H1 (cell line): ENCODE measurements around the gene SHROOM3. TPM values are rescaled to one million over a fixed set of nuclear protein-coding genes. Genes with fewer than 3 reads are reported as not detected.

Experiments used
- CTCF ChIA-PET: fragments of 300-600 bp; sonication (Branson Sonifier 250); formaldehyde crosslinking; loops from one replicate; lab custom pipeline; 2021; ENCODE audit not compliant: partially characterized antibody; lab: Charles Lee
- POLR2A ChIA-PET: fragments of 300-600 bp; sonication (Branson Sonifier 250); formaldehyde crosslinking; loops from one replicate; lab custom pipeline; 2021; ENCODE audit warnings: inconsistent platforms; ENCODE audit not compliant: partially characterized antibody; lab: Charles Lee
- DNase-seq, 2 experiments: peaks; one replicate each; pipeline versions ENCODE4 v3.0.0 to v3.0.0-alpha.2; 2010 to 2022; ENCODE audit warnings: low spot score in 2 of 2, low read depth in 1 of 2, mixed read lengths in 1 of 2
- FAIRE-seq: peaks from 2 replicates; lab custom pipeline; 2011; peaks lifted over from hg19 to GRCh38; lab: Jason Lieb, UNC
- H2AFZ ChIP-seq: 2 replicates; pipeline ENCODE4 v1.8.1; 2012; ENCODE audit warnings: low read length, inconsistent platforms
- H2AK5ac ChIP-seq: 2 replicates; pipeline ENCODE4 v1.6.1; 2013; ENCODE audit warnings: low read depth, low read length
- H2BK120ac ChIP-seq: replicated peaks from 2 replicates; pipeline ENCODE3; 2013; ENCODE audit warnings: low read depth, low read length, inconsistent platforms
- H2BK12ac ChIP-seq: 2 replicates; pipeline ENCODE4 v1.6.1; 2013; ENCODE audit warnings: low read depth, low read length
- H2BK15ac ChIP-seq: 2 replicates; pipeline ENCODE4 v1.6.1; 2013; ENCODE audit warnings: low read length
- H2BK20ac ChIP-seq: 2 replicates; pipeline ENCODE4 v1.6.1; 2013; ENCODE audit warnings: low read length
- H2BK5ac ChIP-seq: 2 replicates; pipeline ENCODE4 v1.6.1; 2013; ENCODE audit warnings: low read depth, low read length
- H3K14ac ChIP-seq: 2 replicates; pipeline ENCODE4 v1.6.1; 2013; ENCODE audit warnings: inconsistent platforms; ENCODE audit not compliant: insufficient read length
- H3K18ac ChIP-seq: 2 replicates; pipeline ENCODE4 v1.6.1; 2013; ENCODE audit warnings: low read length; ENCODE audit errors: extremely low read depth
- H3K23ac ChIP-seq: 2 replicates; pipeline ENCODE4 v1.6.1; 2013; ENCODE audit warnings: inconsistent platforms; ENCODE audit not compliant: insufficient read length
- H3K23me2 ChIP-seq: 2 replicates; pipeline ENCODE4 v1.6.1; 2013; ENCODE audit warnings: low read depth, low read length
- H3K27ac ChIP-seq: 2 replicates; pipeline ENCODE4 v1.6.1; 2011; ENCODE audit warnings: low read depth, low read length, inconsistent platforms
- H3K27me3 ChIP-seq, 4 experiments: replicated peaks in 1 of 4; 1 replicate in 1 of 4; 2 replicates in 3 of 4; pipeline versions ENCODE4 v1.6.1 to v1.8.1; 2011 to 2013; ENCODE audit warnings: low read length in 3 of 4, mild to moderate bottlenecking in 3 of 4, inconsistent platforms in 2 of 4, mixed read lengths in 2 of 4, moderate library complexity in 1 of 4; ENCODE audit not compliant: control insufficient read depth in 3 of 4, insufficient read depth in 3 of 4; ENCODE audit errors: extremely low read depth in 1 of 4
- H3K36me3 ChIP-seq, 4 experiments: 2 replicates each; pipeline versions ENCODE4 v1.6.1 to v1.8.1; 2011 to 2013; ENCODE audit warnings: mild to moderate bottlenecking in 4 of 4, low read length in 3 of 4, moderate library complexity in 2 of 4, control low read depth in 1 of 4, inconsistent platforms in 1 of 4; ENCODE audit not compliant: insufficient read depth in 4 of 4, control insufficient read depth in 2 of 4
- H3K4ac ChIP-seq: replicated peaks from 2 replicates; pipeline ENCODE3; 2013; ENCODE audit warnings: low read length, low read depth, mixed read lengths, inconsistent platforms; ENCODE audit not compliant: insufficient read length
- H3K4me1 ChIP-seq, 4 experiments: replicated peaks in 1 of 4; 1 replicate in 1 of 4; 2 replicates in 3 of 4; pipeline versions ENCODE4 v1.6.1 to v1.8.1; 2011 to 2013; ENCODE audit warnings: low read length in 3 of 4, inconsistent platforms in 2 of 4, mixed read lengths in 1 of 4; ENCODE audit not compliant: insufficient read depth in 4 of 4, control insufficient read depth in 3 of 4
- H3K4me2 ChIP-seq, 2 experiments: 2 replicates each; pipeline versions ENCODE4 v1.6.1 to v1.8.1; 2011 to 2013; ENCODE audit warnings: low read depth in 2 of 2, low read length in 2 of 2, control low read depth in 1 of 2, inconsistent platforms in 1 of 2, mild to moderate bottlenecking in 1 of 2; ENCODE audit not compliant: insufficient read depth in 1 of 2
- H3K4me3 ChIP-seq, 4 experiments: fragments of 200-600, 300-600 bp in 1 of 4; sonication (generic), shearing (Covaris generic), sonication (Bioruptor Twin) in 1 of 4; 2 replicates each; pipeline versions ENCODE4 v1.5.1 to v1.8.1; 2011 to 2016; ENCODE audit warnings: low read length in 4 of 4, low read depth in 3 of 4, control low read depth in 2 of 4, inconsistent platforms in 2 of 4, mild to moderate bottlenecking in 2 of 4, mixed read lengths in 1 of 4, moderate library complexity in 1 of 4; ENCODE audit not compliant: insufficient read depth in 2 of 4; ENCODE audit errors: extremely low read depth in 1 of 4
- H3K56ac ChIP-seq: replicated peaks from 2 replicates; pipeline ENCODE3; 2013; ENCODE audit warnings: low read depth, mild to moderate bottlenecking, mixed read lengths, low read length, inconsistent platforms; ENCODE audit not compliant: insufficient read length
- H3K79me1 ChIP-seq: 2 replicates; pipeline ENCODE4 v1.6.1; 2013; ENCODE audit warnings: low read depth, low read length, control low read depth
- H3K79me2 ChIP-seq, 2 experiments: 2 replicates each; pipeline versions ENCODE4 v1.6.1 to v1.8.1; 2012 to 2013; ENCODE audit warnings: low read length in 2 of 2, mild to moderate bottlenecking in 2 of 2, inconsistent platforms in 1 of 2; ENCODE audit not compliant: insufficient read depth in 2 of 2, control insufficient read depth in 1 of 2
- H3K9ac ChIP-seq, 4 experiments: replicated peaks in 1 of 4; 1 replicate in 1 of 4; 2 replicates in 3 of 4; pipeline versions ENCODE4 v1.6.1 to v1.8.1; 2011 to 2013; ENCODE audit warnings: low read depth in 3 of 4, low read length in 3 of 4, control low read depth in 2 of 4, mild to moderate bottlenecking in 2 of 4, moderate library complexity in 2 of 4, inconsistent platforms in 1 of 4; ENCODE audit errors: extremely low read depth in 1 of 4
- H3K9me3 ChIP-seq, 2 experiments: 2 replicates each; pipeline versions ENCODE4 v1.6.1 to v1.8.1; 2012 to 2013; ENCODE audit warnings: mild to moderate bottlenecking in 2 of 2, moderate library complexity in 2 of 2, control low read depth in 1 of 2, inconsistent platforms in 1 of 2, low read depth in 1 of 2, low read length in 1 of 2, mixed read lengths in 1 of 2; ENCODE audit not compliant: insufficient read depth in 2 of 2
- H4K20me1 ChIP-seq, 2 experiments: replicated peaks in 1 of 2; 2 replicates each; pipeline versions ENCODE3 to v1.8.1; 2011 to 2013; ENCODE audit warnings: inconsistent platforms in 2 of 2, low read length in 2 of 2, mild to moderate bottlenecking in 1 of 2; ENCODE audit not compliant: insufficient read depth in 2 of 2, control insufficient read depth in 1 of 2
- H4K5ac ChIP-seq: 2 replicates; pipeline ENCODE4 v1.6.1; 2013; ENCODE audit warnings: low read length, low read depth, mixed read lengths, inconsistent platforms; ENCODE audit not compliant: insufficient read length
- H4K8ac ChIP-seq: 2 replicates; pipeline ENCODE4 v1.8.0; 2013; ENCODE audit warnings: mild to moderate bottlenecking, moderate library complexity, low read length, inconsistent platforms; ENCODE audit not compliant: insufficient read depth; ENCODE audit errors: extremely low read depth
- H4K91ac ChIP-seq: replicated peaks from 2 replicates; pipeline ENCODE3; 2013; ENCODE audit warnings: low read length, mixed read lengths, inconsistent platforms; ENCODE audit not compliant: insufficient read length
- BRCA1 ChIP-seq: IDR thresholded peaks from 2 replicates; pipeline ENCODE4 v1.6.1; 2012; ENCODE audit warnings: low read depth, low read length, improper control_type of control experiment
- CREB1 ChIP-seq: IDR thresholded peaks from 2 replicates; pipeline ENCODE4 v1.6.1; 2012; ENCODE audit warnings: inconsistent platforms
- RAD21 ChIP-seq, 2 experiments: IDR thresholded peaks in 1 of 2; conservative IDR thresholded peaks in 1 of 2; 2 replicates each; pipeline ENCODE4 v1.6.1; 2011; ENCODE audit warnings: low read depth in 2 of 2, low read length in 2 of 2, improper control_type of control experiment in 1 of 2, inconsistent platforms in 1 of 2, mild to moderate bottlenecking in 1 of 2, moderate library complexity in 1 of 2
- SUZ12 ChIP-seq: fragments of 200-600 bp; sonication (generic); IDR thresholded peaks from 2 replicates; pipeline ENCODE4 v1.6.1; 2012; ENCODE audit warnings: mild to moderate bottlenecking, inconsistent platforms, low read length, moderate library complexity, mixed read lengths
- WGBS, 2 experiments: shearing (Covaris generic) in 1 of 2; methylation state at CpG; one replicate each; pipeline versions ENCODE4 v1.1.6 to v1.1.7; 2013 to 2015; ENCODE audit warnings: low lambda C conversion rate in 2 of 2, mixed read lengths in 2 of 2, inconsistent platforms in 1 of 2, low coverage in 1 of 2, missing lambda C conversion rate in 1 of 2; ENCODE audit not compliant: insufficient replicate concordance in 2 of 2, insufficient coverage in 1 of 2, insufficient read length in 1 of 2; ENCODE audit errors: extremely low coverage in 1 of 2, missing lambda C conversion rate in 1 of 2; 5-methylcytosine and 5-hydroxymethylcytosine counted together
- polyA plus RNA-seq, 7 experiments: library from polyadenylated mRNA; depleted of rRNA in 3 of 7; stranded (reverse) in 5 of 7; unstranded in 2 of 7; fragments of >200 nt in 5 of 7; fragments of 200-250 nt in 2 of 7; gene quantifications; 1 replicate in 5 of 7; 2 replicates in 1 of 7; 4 replicates in 1 of 7; pipeline versions ENCODE4 v1.2.1 to v1.2.3, GENCODE V29; 2011 to 2013; ENCODE audit warnings: missing spikeins in 2 of 7, mixed read lengths in 2 of 7
- total RNA-seq: library from RNA; stranded (reverse); fragmentation: NEBNext Ultra II Directional; extraction: Animal tissue kit (Norgen Biotek cat#: 25700); gene quantifications from 2 replicates; pipeline ENCODE4 v1.2.1, GENCODE V29; 2021
- TF ChIP-seq, protein P1 (sequence below): IDR thresholded peaks from 2 replicates; pipeline ENCODE4 v1.6.1; 2012; ENCODE audit warnings: inconsistent platforms
- TF ChIP-seq, protein P2 (sequence below): IDR thresholded peaks from 2 replicates; pipeline ENCODE4 v1.6.1; 2011; ENCODE audit warnings: low read length, improper control_type of control experiment

Gene SHROOM3
- total and polyA plus RNA-seq, 2 of the 8 experiments (the other 6 are each of a cell fraction or from before 2014, with no cell fraction given), result 15.8 to 34.0 TPM

DNA sequence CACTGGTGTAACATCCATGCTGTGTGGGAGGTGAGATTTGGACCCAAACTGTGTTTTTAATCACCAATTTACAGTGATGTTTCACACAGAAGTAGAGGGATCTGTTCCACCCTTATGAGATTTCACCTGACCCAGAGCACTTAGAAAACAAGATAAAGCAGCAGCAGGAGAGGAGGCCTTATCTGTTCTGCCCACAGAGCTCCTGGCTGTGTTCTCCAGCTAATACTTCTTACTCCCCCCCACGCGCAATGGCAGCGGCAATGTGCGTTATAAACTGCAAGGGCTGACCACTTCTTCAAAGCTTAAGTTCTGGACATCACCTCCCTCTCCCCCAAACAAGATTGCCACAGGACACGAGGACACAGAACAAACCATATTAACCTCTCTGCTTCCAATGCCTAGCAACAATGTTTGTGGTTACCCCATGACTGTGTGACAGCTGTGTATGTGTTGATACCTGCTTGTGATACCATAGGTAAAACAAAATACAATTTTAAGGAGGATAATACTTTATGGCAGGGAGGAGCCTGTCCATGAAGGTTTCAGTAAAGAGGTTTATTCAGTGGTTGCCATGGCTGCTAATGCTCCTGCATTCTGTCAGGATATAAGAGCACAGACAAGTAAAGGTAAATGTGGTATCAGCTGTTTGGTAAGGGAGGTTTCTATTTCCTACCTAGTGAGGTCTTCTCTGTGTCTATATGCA is 252.9 kb downstream of the SHROOM3 start:
- H3K79me2 ChIP-seq, result peaks cover 10 to 33% of the 10 kb centered on the region in 2 experiments
- H3K18ac ChIP-seq, result no peak overlapping the region; the same call in 1 of the 2 replicates
- H4K91ac ChIP-seq, result no peak overlapping the region
- no peak overlapping the region for H3K14ac ChIP-seq
- CTCF ChIA-PET, result interaction anchor here (0.6 to 1.2 kb wide), 4 partner anchors 20 to 257 kb away, joined by 3 to 5 read pairs (median 4); no protein-coding TSS in a partner anchor
- peak overlapping the region in 1 of 4 experiments; percentile 76; a peak in 1 of 8 replicates for H3K4me3 ChIP-seq
- H3K9ac ChIP-seq, result no peak overlapping the region
- peak overlapping the region; percentile 73 to 74; a peak in 3 of 4 replicates for H3K4me2 ChIP-seq
- 64% methylated on average over 5 of the region's 5 CpGs; no CpG with 5 or more reads in 1 of the 2 experiments for WGBS, 2 experiments
- H3K56ac ChIP-seq, result no peak overlapping the region
- no peak overlapping the region for H2AFZ ChIP-seq
- H2BK12ac ChIP-seq, result 0 out of 2 replicates have a peak overlapping the region, but pooled peaks have one; percentile 40
- no peak overlapping the region for H2BK120ac ChIP-seq
- no peak overlapping the region for H3K23ac ChIP-seq
- no peak overlapping the region for H4K8ac ChIP-seq
- H2BK15ac ChIP-seq, result no peak overlapping the region
- H3K23me2 ChIP-seq, result peaks cover 2% of the 10 kb centered on the region; the same call in 1 of the 2 replicates
- H3K4me1 ChIP-seq, result peaks cover 2 to 17% (median 8%) of the 10 kb centered on the region in 4 experiments; a peak in 5 of 7 replicates
- H3K79me1 ChIP-seq, result peaks cover 4% of the 10 kb centered on the region; the same call in 1 of the 2 replicates
- no peaks in the 10 kb centered on the region for H3K9me3 ChIP-seq
- peaks cover 0 to 7% of the 10 kb centered on the region in 2 experiments for H4K20me1 ChIP-seq
- POLR2A ChIA-PET, result interaction anchor here (0.7 to 2.4 kb wide), 5 partner anchors 22 to 102 kb away, joined by 4 to 9 read pairs (median 5); no protein-coding TSS in a partner anchor
- H3K36me3 ChIP-seq, result no peaks in the 10 kb centered on the region
- FAIRE-seq (no peak), DNase-seq (no peak)
- no peak overlapping the region for H3K4ac ChIP-seq
- no peak overlapping the region for H4K5ac ChIP-seq
- H2BK5ac ChIP-seq, result no peak overlapping the region
- no peak overlapping the region for H2BK20ac ChIP-seq
- H3K27me3 ChIP-seq, result no peaks in the 10 kb centered on the region; a peak in 1 of 7 replicates
- no peak overlapping the region; the same call in 1 of the 2 replicates for H2AK5ac ChIP-seq
- H3K27ac ChIP-seq, result no peak overlapping the region
- TF ChIP-seq CREB1, result no peak
- TF ChIP-seq, protein P1, sequence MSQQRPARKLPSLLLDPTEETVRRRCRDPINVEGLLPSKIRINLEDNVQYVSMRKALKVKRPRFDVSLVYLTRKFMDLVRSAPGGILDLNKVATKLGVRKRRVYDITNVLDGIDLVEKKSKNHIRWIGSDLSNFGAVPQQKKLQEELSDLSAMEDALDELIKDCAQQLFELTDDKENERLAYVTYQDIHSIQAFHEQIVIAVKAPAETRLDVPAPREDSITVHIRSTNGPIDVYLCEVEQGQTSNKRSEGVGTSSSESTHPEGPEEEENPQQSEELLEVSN, result no peak
- no peak for TF ChIP-seq SUZ12
- no peak for TF ChIP-seq BRCA1
- TF ChIP-seq, protein P2, sequence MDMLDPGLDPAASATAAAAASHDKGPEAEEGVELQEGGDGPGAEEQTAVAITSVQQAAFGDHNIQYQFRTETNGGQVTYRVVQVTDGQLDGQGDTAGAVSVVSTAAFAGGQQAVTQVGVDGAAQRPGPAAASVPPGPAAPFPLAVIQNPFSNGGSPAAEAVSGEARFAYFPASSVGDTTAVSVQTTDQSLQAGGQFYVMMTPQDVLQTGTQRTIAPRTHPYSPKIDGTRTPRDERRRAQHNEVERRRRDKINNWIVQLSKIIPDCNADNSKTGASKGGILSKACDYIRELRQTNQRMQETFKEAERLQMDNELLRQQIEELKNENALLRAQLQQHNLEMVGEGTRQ, result no peak
- no peak for TF ChIP-seq RAD21 (IDR thresholded peaks at IDR 0.05 in 1 of 2, conservative IDR thresholded peaks at IDR 0.05 in 1 of 2; ENCODE audit: low read depth in 2 of 2, low read length in 2 of 2)
